HEK293T (cell line): ENCODE measurements around the gene TMEM132D.

Experiments used
- CTCF ChIA-PET: fragments of 350-600 bp; formaldehyde crosslinking; extraction: SDS; loops from one replicate; lab custom pipeline; 2021; ENCODE audit warnings: antibody characterized with exemption, inconsistent platforms; lab: Yijun Ruan, JAX
- POLR2A ChIA-PET: fragments of 350-600 bp; formaldehyde crosslinking; extraction: SDS; loops from one replicate; lab custom pipeline; 2020; ENCODE audit warnings: antibody characterized with exemption, inconsistent platforms; lab: Yijun Ruan, JAX
- DNase-seq: peaks from one replicate; pipeline ENCODE4 v3.0.0; 2012; ENCODE audit warnings: mixed read lengths; ENCODE audit errors: extremely low spot score
- ARNT ChIP-seq: fragments of 450-650 bp; IDR thresholded peaks from 2 replicates; pipeline ENCODE4 v1.6.1; 2017; ENCODE audit warnings: mild to moderate bottlenecking
- BHLHE40 ChIP-seq: fragments of 450-650 bp; IDR thresholded peaks from 2 replicates; pipeline ENCODE4 v1.6.1; 2016; ENCODE audit warnings: mild to moderate bottlenecking, moderate library complexity, borderline replicate concordance
- CTBP1 ChIP-seq: fragments of 450-650 bp; IDR thresholded peaks from 2 replicates; pipeline ENCODE4 v1.6.1; 2016; ENCODE audit warnings: borderline replicate concordance
- ELF4 ChIP-seq: fragments of 450-650 bp; IDR thresholded peaks from 2 replicates; pipeline ENCODE4 v1.6.1; 2017; ENCODE audit warnings: antibody characterized with exemption
- FOXA1 ChIP-seq: fragments of 450-650 bp; IDR thresholded peaks from 2 replicates; pipeline ENCODE4 v1.6.1; 2016; ENCODE audit warnings: mild to moderate bottlenecking
- FOXK2 ChIP-seq: fragments of 450-650 bp; IDR thresholded peaks from 2 replicates; pipeline ENCODE4 v1.6.1; 2016; ENCODE audit warnings: mild to moderate bottlenecking
- FOXM1 ChIP-seq: fragments of 450-650 bp; IDR thresholded peaks from 2 replicates; pipeline ENCODE4 v1.6.1; 2017; ENCODE audit warnings: mild to moderate bottlenecking, borderline replicate concordance
- HDGF ChIP-seq: fragments of 450-650 bp; IDR thresholded peaks from 2 replicates; pipeline ENCODE4 v1.6.1; 2017; ENCODE audit warnings: antibody characterized with exemption, borderline replicate concordance
- L3MBTL2 ChIP-seq: fragments of 450-650 bp; conservative IDR thresholded peaks from 2 replicates; pipeline ENCODE4 v1.6.1; 2016; ENCODE audit warnings: mild to moderate bottlenecking
- LEF1 ChIP-seq: fragments of 450-650 bp; IDR thresholded peaks from 2 replicates; pipeline ENCODE4 v1.6.1; 2017; ENCODE audit warnings: mild to moderate bottlenecking, borderline replicate concordance
- NFRKB ChIP-seq: fragments of 450-650 bp; IDR thresholded peaks from 2 replicates; pipeline ENCODE4 v1.6.1; 2016; ENCODE audit warnings: mild to moderate bottlenecking, moderate library complexity
- SP1 ChIP-seq: fragments of 450-650 bp; IDR thresholded peaks from 2 replicates; pipeline ENCODE4 v1.6.1; 2017
- SUZ12 ChIP-seq: fragments of 450-650 bp; IDR thresholded peaks from 2 replicates; pipeline ENCODE4 v1.6.1; 2016; ENCODE audit warnings: mild to moderate bottlenecking
- TARDBP ChIP-seq: fragments of 450-650 bp; IDR thresholded peaks from 2 replicates; pipeline ENCODE4 v1.6.1; 2016
- ZNF384 ChIP-seq: fragments of 450-650 bp; IDR thresholded peaks from 2 replicates; pipeline ENCODE4 v1.6.1; 2016
- TF ChIP-seq, protein P1 (sequence below): fragments of 450-650 bp; IDR thresholded peaks from 2 replicates; pipeline ENCODE4 v1.6.1; 2016

TMEM132D gene

GRCh38 chr12:129080821-129081220 lies 823.0 kb downstream of the TMEM132D start:
- ChIA-PET CTCF (no interaction called here), POLR2A (no interaction called here)
- TF ChIP-seq SP1 (no peak), TARDBP (no peak), LEF1 (no peak), ARNT (no peak), ELF4 (no peak)
- no peak for DNase-seq

- POLR2A ChIA-PET, result no interaction called here
- TF ChIP-seq SUZ12, result no peak
- no peak for TF ChIP-seq HDGF
- no peak for TF ChIP-seq ZNF384
- no peak for TF ChIP-seq ARNT
- TF ChIP-seq FOXA1, result no peak
- TF ChIP-seq FOXK2, result no peak
- no peak for TF ChIP-seq CTBP1
- TF ChIP-seq NFRKB, result no peak
- TF ChIP-seq FOXM1, result no peak
- TF ChIP-seq TARDBP, result no peak
- TF ChIP-seq SP1, result no peak
- TF ChIP-seq ELF4, result no peak
- no peak for TF ChIP-seq BHLHE40
- TF ChIP-seq, protein P1, sequence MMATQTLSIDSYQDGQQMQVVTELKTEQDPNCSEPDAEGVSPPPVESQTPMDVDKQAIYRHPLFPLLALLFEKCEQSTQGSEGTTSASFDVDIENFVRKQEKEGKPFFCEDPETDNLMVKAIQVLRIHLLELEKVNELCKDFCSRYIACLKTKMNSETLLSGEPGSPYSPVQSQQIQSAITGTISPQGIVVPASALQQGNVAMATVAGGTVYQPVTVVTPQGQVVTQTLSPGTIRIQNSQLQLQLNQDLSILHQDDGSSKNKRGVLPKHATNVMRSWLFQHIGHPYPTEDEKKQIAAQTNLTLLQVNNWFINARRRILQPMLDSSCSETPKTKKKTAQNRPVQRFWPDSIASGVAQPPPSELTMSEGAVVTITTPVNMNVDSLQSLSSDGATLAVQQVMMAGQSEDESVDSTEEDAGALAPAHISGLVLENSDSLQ, result no peak
- TF ChIP-seq L3MBTL2, result no peak
- TF ChIP-seq LEF1, result no peak
- CTCF ChIA-PET, result no interaction called here
- DNase-seq, result no peak
Observed at GRCh38 chr12:129080391-129080790, 823.4 kb downstream of the TMEM132D start.

DNA sequence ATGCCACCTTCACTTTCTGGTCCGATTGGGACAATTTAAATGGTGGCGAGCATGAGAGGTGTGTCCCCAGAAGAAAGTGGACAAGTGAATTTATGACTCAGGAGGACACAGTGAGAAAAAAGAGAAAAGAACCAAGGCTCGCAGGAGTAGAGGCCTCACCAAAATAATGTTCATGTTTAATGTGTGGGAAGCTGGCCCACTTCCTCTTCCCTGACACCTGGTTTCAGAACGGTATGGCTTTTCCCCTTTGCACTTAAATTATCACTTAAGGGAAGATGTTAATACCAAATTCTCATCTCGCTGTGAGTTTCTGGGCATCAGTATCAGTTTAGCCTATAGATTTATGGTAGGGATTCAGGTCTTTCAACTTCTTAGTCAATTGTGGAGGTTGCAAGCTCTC lies 824.1 kb downstream of the TMEM132D start:
- CTCF ChIA-PET, result no interaction called here

GRCh38 chr12:129076441-129077320 lies 827.1 kb downstream of the TMEM132D start:
- CTCF ChIA-PET, result no interaction called here
- no peak for TF ChIP-seq CTBP1
- no peak for TF ChIP-seq ZNF384
- TF ChIP-seq TARDBP, result no peak
- no peak for TF ChIP-seq NFRKB
- TF ChIP-seq ARNT, result no peak
- TF ChIP-seq, protein P1, result no peak
- TF ChIP-seq SP1, result no peak
- no peak for TF ChIP-seq FOXK2
- TF ChIP-seq FOXM1, result no peak
- TF ChIP-seq ELF4, result no peak
- TF ChIP-seq BHLHE40, result no peak
- TF ChIP-seq HDGF, result no peak
- TF ChIP-seq L3MBTL2, result no peak
- no peak for TF ChIP-seq SUZ12
- POLR2A ChIA-PET, result no interaction called here
- no peak for DNase-seq

More for the DNA sequence above, 824.1 kb downstream of the TMEM132D start:
- TF ChIP-seq, protein P1, result no peak
- no peak for TF ChIP-seq CTBP1
- no peak for TF ChIP-seq HDGF
- no peak for TF ChIP-seq SP1
- no peak for TF ChIP-seq ZNF384
- TF ChIP-seq ARNT, result no peak
- TF ChIP-seq FOXA1, result no peak
- TF ChIP-seq LEF1, result no peak
- TF ChIP-seq FOXM1, result no peak
- TF ChIP-seq TARDBP, result no peak
- DNase-seq, result no peak
- POLR2A ChIA-PET, result no interaction called here

GRCh38 chr12:129075460-129076208 lies 828.2 kb downstream of the TMEM132D start:
- ChIA-PET POLR2A (no interaction called here), CTCF (no interaction called here)
- no peak for DNase-seq
- no peak for TF ChIP-seq SUZ12
- TF ChIP-seq L3MBTL2, result no peak
- no peak for TF ChIP-seq ZNF384
- TF ChIP-seq FOXK2, result no peak

DNA sequence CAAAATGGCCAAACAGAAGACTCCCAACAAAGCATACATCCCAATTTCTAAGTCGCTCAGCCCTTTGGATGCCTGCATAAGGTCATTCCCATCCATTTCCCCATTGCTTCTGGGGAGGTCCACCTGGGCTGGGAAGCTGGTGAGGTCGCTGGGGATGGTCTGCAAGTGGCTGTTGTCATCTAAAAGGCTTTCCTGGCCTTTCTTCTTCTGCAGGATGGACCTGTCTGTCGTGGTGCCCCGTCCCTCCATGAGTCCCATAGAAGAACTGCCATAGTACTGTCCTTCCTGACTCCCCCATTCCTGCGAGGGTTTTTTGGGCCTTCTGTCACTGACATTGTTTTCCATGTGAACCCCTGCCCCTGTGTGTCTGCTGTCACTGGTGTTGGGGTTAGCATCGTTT lies 829.4 kb downstream of the TMEM132D start:
- ChIA-PET POLR2A (no interaction called here), CTCF (no interaction called here)
- TF ChIP-seq SUZ12, result no peak
- no peak for TF ChIP-seq ELF4
- no peak for TF ChIP-seq CTBP1
- no peak for TF ChIP-seq L3MBTL2
- TF ChIP-seq ZNF384, result no peak
- no peak for TF ChIP-seq HDGF
- TF ChIP-seq ARNT, result no peak
- TF ChIP-seq LEF1, result no peak
- TF ChIP-seq SP1, result no peak
- no peak for TF ChIP-seq FOXA1
- TF ChIP-seq TARDBP, result no peak
- TF ChIP-seq FOXK2, result no peak
- TF ChIP-seq, protein P1, result no peak
- no peak for TF ChIP-seq NFRKB
- TF ChIP-seq BHLHE40, result no peak
- TF ChIP-seq FOXM1, result no peak
- DNase-seq, result no peak
